Body of pancreas (tissue), 4 donors: ENCODE measurements around the gene ALG1L2.
"Not testable (repeated sequence)": the region's sequence is repeated elsewhere in the genome, so short reads cannot be mapped to it uniquely, and the experiment has no call there.

Experiments
- CTCF ChIP-seq, 7 experiments: fragments of 450-650 bp in 4 of 7; fragments of 200-600 bp in 3 of 7; sonication (generic) in 3 of 7; IDR thresholded peaks; one replicate each; pipeline ENCODE4 v1.5.1; 2016 to 2019; ENCODE audit warnings: antibody characterized with exemption in 7 of 7
- POLR2A ChIP-seq, 3 donors: fragments of 450-650 bp; IDR thresholded peaks; one replicate each; pipeline ENCODE4 v1.6.1; 2016; ENCODE audit warnings: antibody characterized with exemption in 3 of 3, mild to moderate bottlenecking in 2 of 3

DNA sequence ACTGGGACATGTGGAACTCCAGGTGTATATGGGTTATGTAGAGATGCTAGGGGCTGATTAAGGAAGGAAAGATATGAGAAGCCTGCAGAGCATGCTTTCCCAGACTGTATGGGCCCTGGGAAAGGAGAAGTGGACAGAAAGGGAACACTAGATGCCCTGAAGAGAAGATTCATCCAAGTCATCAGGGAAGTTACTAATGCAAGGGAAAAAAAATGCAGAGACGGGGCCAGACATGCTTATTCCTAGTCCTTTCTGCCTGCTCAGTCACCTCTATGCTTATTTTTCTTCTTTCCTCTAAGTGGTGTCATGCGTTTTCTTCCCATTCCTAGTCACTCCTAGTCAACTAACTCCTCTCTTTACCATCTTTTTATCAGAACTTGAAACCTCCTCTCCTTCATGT lies 43.8 kb downstream of the ALG1L2 start:
- TF ChIP-seq CTCF, POLR2A (IDR thresholded peaks at IDR 0.05): not testable (repeated sequence)
